Glutamatergic neuron (in vitro differentiated cells): ENCODE data around the gene HOMER3. TPM values are rescaled to one million over a fixed set of nuclear protein-coding genes. Genes with fewer than 3 reads are reported as not detected.

ENCODE experiments used
- DNase-seq: peaks from one replicate; pipeline ENCODE4 v3.0.0; 2022
- H3K27ac Mint-ChIP-seq: one replicate; pipeline ENCODE4 v1.8.0; 2020; ENCODE audit warnings: mild to moderate bottlenecking, mixed read lengths, inconsistent platforms; ENCODE audit not compliant: unreplicated experiment
- H3K27me3 Mint-ChIP-seq: one replicate; pipeline ENCODE4 v1.8.0; 2020; ENCODE audit warnings: mild to moderate bottlenecking, moderate library complexity, mixed read lengths, inconsistent platforms; ENCODE audit not compliant: unreplicated experiment
- H3K36me3 Mint-ChIP-seq: one replicate; pipeline ENCODE4 v1.8.0; 2020; ENCODE audit warnings: mild to moderate bottlenecking, mixed read lengths, inconsistent platforms; ENCODE audit not compliant: unreplicated experiment
- H3K4me1 Mint-ChIP-seq: one replicate; pipeline ENCODE4 v1.8.0; 2020; ENCODE audit warnings: mild to moderate bottlenecking, low read depth, mixed read lengths, inconsistent platforms; ENCODE audit not compliant: unreplicated experiment
- H3K4me3 Mint-ChIP-seq: one replicate; pipeline ENCODE4 v1.8.0; 2020; ENCODE audit warnings: mild to moderate bottlenecking, mixed read lengths, inconsistent platforms; ENCODE audit not compliant: unreplicated experiment
- H3K9me3 Mint-ChIP-seq: one replicate; pipeline ENCODE4 v1.8.0; 2020; ENCODE audit warnings: mild to moderate bottlenecking, moderate library complexity, mixed read lengths, inconsistent platforms; ENCODE audit not compliant: unreplicated experiment
- total RNA-seq: library from RNA; stranded (reverse); fragmentation: NEBNext Ultra II Directional; extraction: Animal tissue kit (Norgen Biotek cat#: 25700); gene quantifications from one replicate; pipeline ENCODE4 v1.2.1, GENCODE V29; 2021; ENCODE audit not compliant: unreplicated experiment
- TF ChIP-seq, protein P1 (sequence below): fragments of 200-600 bp; sonication (generic); IDR thresholded peaks from one replicate; pipeline ENCODE4 v1.5.0; 2021; ENCODE audit not compliant: partially characterized antibody, unreplicated experiment

HOMER3 gene
- total RNA-seq, 1 donor from 2014 or later, result 217 TPM

DNA sequence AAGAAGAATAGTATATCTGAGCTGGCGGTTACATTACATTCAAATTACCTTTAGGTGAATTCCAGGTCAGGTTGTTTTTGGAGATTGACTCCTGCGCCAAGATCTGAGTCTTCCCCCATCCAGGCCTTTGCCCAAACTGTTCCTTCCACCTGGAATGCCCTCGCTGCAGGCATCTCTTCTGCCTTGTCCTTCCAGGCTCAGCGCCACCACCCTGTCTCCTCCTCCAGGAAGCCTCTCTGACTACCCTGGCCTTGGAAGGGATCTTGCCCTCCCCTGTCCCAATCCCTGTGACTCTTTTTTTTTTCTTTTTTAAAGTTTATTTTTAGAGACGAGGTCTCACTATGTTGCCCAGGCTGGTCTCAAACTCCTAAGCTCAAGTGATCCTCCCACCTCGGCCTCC is 1.7 kb upstream of the HOMER3 start:
- Mint-ChIP-seq H3K27me3 (peaks cover 19% of the 10 kb centered on the region), H3K36me3 (peaks cover 4% of the 10 kb centered on the region), H3K27ac (peak overlapping the region; percentile 99), H3K4me3 (peak overlapping the region; percentile 20), H3K9me3 (peaks cover 10% of the 10 kb centered on the region), H3K4me1 (peaks cover 12% of the 10 kb centered on the region)
- no peak for DNase-seq
- TF ChIP-seq, protein P1, sequence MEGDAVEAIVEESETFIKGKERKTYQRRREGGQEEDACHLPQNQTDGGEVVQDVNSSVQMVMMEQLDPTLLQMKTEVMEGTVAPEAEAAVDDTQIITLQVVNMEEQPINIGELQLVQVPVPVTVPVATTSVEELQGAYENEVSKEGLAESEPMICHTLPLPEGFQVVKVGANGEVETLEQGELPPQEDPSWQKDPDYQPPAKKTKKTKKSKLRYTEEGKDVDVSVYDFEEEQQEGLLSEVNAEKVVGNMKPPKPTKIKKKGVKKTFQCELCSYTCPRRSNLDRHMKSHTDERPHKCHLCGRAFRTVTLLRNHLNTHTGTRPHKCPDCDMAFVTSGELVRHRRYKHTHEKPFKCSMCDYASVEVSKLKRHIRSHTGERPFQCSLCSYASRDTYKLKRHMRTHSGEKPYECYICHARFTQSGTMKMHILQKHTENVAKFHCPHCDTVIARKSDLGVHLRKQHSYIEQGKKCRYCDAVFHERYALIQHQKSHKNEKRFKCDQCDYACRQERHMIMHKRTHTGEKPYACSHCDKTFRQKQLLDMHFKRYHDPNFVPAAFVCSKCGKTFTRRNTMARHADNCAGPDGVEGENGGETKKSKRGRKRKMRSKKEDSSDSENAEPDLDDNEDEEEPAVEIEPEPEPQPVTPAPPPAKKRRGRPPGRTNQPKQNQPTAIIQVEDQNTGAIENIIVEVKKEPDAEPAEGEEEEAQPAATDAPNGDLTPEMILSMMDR, result no peak

DNA sequence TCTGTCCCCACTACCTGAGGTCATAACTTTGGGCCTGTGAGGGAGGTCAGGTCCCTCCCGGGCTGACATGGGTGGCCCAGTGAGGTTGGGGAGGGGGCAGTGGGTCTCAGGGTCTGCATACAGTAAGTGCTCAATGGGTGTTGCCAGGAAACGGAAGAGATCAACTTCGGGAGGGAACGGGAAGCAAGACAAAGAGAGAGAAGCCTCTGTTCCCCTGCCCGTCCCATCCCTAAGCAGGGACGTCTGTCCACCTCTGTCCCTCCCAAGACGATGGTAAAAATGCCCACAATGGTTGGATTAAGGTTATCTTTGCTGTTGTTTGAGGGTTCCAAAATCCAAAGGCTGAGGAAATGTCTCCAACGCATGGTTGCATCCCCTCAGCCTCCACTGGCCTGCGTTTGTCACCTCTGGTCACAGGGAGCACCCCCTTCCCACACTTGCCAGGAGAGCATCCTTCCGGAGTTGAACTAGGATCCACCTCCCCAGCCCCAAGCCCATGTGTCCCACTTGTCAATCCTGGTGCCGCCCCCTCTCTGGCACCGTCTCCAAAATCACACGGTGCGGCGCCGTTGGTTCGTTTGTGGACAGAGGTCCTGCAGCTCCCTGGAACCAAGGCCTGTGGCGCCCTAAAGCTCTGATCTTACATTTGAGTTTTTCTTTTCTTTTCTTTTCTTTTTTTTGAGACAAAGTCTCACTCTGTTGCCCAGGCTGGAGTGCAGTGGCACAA is 774 bp upstream of the HOMER3 start:
- peak overlapping the region; percentile 99 for H3K27ac Mint-ChIP-seq
- H3K4me3 Mint-ChIP-seq, result peak overlapping the region; percentile 85
- H3K4me1 Mint-ChIP-seq, result peaks cover 12% of the 10 kb centered on the region
- TF ChIP-seq, protein P1, result no peak
- H3K27me3 Mint-ChIP-seq, result peaks cover 19% of the 10 kb centered on the region
- no peak for DNase-seq
- peaks cover 4% of the 10 kb centered on the region for H3K36me3 Mint-ChIP-seq
- H3K9me3 Mint-ChIP-seq, result peaks cover 12% of the 10 kb centered on the region

DNA sequence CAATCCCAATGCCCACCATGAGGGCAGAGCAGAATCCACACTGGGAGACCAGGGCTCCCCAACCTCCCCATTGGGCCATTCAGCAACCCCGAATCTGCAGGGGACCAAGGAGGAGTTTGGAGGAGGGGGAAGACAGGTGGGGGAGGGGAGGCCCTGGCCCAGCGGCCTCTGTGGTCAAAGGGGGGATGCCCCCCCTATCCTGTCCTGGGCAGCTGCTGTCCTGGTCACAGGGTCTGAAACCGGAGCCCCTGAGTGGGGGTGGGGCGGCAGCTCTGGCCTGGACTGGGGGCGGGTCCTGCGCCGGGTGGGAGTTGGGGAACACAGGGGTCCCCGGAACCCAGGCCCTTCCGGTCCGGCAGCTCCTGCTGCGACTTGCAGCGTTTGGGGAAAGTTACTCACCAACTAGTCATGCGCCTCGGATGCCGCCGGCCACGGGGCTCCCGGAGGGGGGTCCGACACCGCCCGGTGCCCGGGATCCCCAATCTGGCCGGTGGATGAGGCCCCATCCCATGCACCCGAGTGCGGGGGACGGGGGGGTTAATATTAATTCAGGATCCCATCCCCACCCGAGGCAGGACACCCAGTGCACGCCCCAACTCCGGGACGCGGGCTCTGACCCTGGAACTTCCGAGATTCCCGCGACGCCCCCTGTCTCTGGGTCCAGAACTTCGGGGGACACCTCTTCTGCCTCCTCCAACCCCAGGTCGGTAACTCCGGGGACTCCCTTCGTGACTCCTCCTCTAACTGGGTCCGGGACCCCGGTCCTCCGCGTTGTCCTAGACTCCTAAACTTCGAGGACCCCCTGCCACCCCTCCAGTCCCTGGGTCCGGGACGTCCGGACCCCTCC is 872 bp downstream of the HOMER3 start:
- peaks cover 11% of the 10 kb centered on the region for H3K9me3 Mint-ChIP-seq
- H3K4me1 Mint-ChIP-seq, result peaks cover 12% of the 10 kb centered on the region
- TF ChIP-seq, protein P1, result no peak
- no peaks in the 10 kb centered on the region for H3K36me3 Mint-ChIP-seq
- H3K27ac Mint-ChIP-seq, result peak overlapping the region; percentile 95
- DNase-seq, result peak; percentile 74
- H3K4me3 Mint-ChIP-seq, result peak overlapping the region; percentile 95
- H3K27me3 Mint-ChIP-seq, result peaks cover 14% of the 10 kb centered on the region

DNA sequence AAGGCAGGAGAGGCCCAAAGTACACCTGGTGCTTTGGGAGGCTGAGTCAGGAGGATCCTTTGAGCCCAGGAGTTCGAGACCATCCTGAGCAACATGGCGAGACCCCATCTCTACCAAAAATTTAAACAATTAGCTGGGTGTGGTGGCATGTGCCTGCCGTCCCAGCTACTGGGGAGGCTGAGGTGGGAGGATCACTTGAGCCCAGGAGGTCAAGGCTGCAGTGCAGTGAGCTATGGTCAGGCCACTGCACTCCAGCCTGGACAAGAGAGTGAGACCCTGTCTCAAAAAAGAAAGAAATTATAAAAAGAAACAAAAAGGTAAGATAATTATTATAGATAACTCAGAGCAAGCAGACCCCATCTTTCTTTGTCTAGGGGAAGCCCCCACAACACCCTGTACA is 1.9 kb downstream of the HOMER3 start:
- Mint-ChIP-seq H3K27ac (no peak overlapping the region), H3K9me3 (peaks cover 11% of the 10 kb centered on the region), H3K4me1 (peaks cover 12% of the 10 kb centered on the region), H3K36me3 (no peaks in the 10 kb centered on the region), H3K27me3 (peaks cover 16% of the 10 kb centered on the region), H3K4me3 (peak overlapping the region; percentile 95)
- TF ChIP-seq, protein P1, result no peak
- DNase-seq, result no peak

DNA sequence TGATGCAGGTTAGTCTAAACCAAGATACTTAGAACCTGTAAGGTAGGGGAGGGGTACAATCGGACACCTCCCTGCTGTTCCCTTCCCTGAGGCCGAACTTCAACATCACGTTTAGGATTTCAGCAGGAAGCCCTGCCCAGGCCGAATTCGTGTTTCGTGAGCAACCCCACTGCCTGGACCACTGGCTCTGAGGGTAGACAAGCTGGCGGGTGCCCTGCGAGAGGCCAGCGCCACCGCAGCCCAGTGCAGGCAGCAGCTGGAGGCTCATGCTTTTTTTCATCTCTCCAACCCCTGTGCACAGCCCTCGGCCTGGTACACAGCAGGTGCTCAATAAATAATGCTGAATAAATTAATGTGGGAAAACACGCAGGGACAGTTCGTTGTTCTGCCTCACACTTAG is 7.7 kb downstream of the HOMER3 start:
- no peak overlapping the region for H3K4me3 Mint-ChIP-seq
- no peak for DNase-seq

More for the DNA sequence above, 7.7 kb downstream of the HOMER3 start:
- TF ChIP-seq, protein P1, result no peak
- H3K9me3 Mint-ChIP-seq, result peaks cover 8% of the 10 kb centered on the region
- H3K27ac Mint-ChIP-seq, result no peak overlapping the region
- H3K4me1 Mint-ChIP-seq, result no peaks in the 10 kb centered on the region
- peaks cover 10% of the 10 kb centered on the region for H3K27me3 Mint-ChIP-seq
- H3K36me3 Mint-ChIP-seq, result no peaks in the 10 kb centered on the region
